Measurements from ENCODE around the gene APIP. TPM values are rescaled to one million over a fixed set of nuclear protein-coding genes. Genes with fewer than 3 reads are reported as not detected.

The APIP gene
- total RNA-seq, 1 experiment from 2014 or later = 31.3 TPM

DNA sequence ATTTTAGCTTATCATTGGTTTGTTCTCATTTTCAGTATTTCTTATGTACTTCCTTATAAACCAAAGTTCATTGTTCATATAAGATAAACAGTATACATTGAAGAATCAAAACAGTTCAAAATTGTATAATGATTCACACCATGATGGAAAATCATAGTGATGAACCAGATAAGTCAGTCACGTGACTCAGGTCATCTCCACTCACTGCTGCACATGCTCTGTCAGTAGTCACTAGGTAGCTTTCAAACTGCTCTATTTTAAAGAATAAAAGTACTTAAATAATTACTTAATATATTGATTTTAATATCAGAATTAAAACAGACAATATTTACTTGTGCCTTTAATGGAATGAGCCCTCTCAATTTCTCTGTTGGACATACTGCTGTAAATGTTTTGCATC, 37.8 kb upstream of the APIP start:
- no peak overlapping the region for H2BK5ac ChIP-seq (ENCODE audit: insufficient read length, low read length)
- H3K79me1 ChIP-seq (ENCODE audit: insufficient read depth, low read depth, low read length, poor library complexity, severe bottlenecking) = no peaks in the 10 kb centered on the region
- no peak overlapping the region for H3K4ac ChIP-seq (ENCODE audit: low read depth, low read length)
- no peaks in the 10 kb centered on the region for H3K23me2 ChIP-seq (ENCODE audit: insufficient read length, low read depth, low read length, poor library complexity, severe bottlenecking)
- H3K9me3 Mint-ChIP-seq = no peaks in the 10 kb centered on the region
- no peak overlapping the region for H4K5ac ChIP-seq (ENCODE audit: insufficient read length, low read depth, low read length)
- no peaks in the 10 kb centered on the region for H3K27me3 Mint-ChIP-seq (ENCODE audit: low read depth)
- no peak overlapping the region for H2BK15ac ChIP-seq (ENCODE audit: low read depth, low read length)
- no peak overlapping the region for H2BK20ac ChIP-seq (ENCODE audit: low read depth, low read length, poor library complexity, severe bottlenecking)
- H3K79me2 ChIP-seq (ENCODE audit: insufficient read depth, low read length) = no peaks in the 10 kb centered on the region
- no peak overlapping the region for H3K9ac ChIP-seq (ENCODE audit: extremely low read depth, insufficient read length, low read length)
- TF ChIP-seq, protein P1, sequence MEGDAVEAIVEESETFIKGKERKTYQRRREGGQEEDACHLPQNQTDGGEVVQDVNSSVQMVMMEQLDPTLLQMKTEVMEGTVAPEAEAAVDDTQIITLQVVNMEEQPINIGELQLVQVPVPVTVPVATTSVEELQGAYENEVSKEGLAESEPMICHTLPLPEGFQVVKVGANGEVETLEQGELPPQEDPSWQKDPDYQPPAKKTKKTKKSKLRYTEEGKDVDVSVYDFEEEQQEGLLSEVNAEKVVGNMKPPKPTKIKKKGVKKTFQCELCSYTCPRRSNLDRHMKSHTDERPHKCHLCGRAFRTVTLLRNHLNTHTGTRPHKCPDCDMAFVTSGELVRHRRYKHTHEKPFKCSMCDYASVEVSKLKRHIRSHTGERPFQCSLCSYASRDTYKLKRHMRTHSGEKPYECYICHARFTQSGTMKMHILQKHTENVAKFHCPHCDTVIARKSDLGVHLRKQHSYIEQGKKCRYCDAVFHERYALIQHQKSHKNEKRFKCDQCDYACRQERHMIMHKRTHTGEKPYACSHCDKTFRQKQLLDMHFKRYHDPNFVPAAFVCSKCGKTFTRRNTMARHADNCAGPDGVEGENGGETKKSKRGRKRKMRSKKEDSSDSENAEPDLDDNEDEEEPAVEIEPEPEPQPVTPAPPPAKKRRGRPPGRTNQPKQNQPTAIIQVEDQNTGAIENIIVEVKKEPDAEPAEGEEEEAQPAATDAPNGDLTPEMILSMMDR (conservative IDR thresholded peaks at IDR 0.05) = no peak
- H4K91ac ChIP-seq (ENCODE audit: insufficient read length, low read depth, low read length) = no peak overlapping the region
- H3K4me2 ChIP-seq (ENCODE audit: insufficient read depth, insufficient read length, low read length) = no peak overlapping the region
- H2BK12ac ChIP-seq (ENCODE audit: insufficient read length, low read depth, low read length) = no peak overlapping the region
- H4K20me1 ChIP-seq (ENCODE audit: control insufficient read depth, insufficient read depth, insufficient read length) = no peaks in the 10 kb centered on the region
- H2AFZ ChIP-seq (ENCODE audit: low read length) = no peak overlapping the region
- no peak overlapping the region for H3K4me3 Mint-ChIP-seq
- no peaks in the 10 kb centered on the region for H3K27me3 ChIP-seq (ENCODE audit: insufficient read depth, low read length)
- H3K23ac ChIP-seq (ENCODE audit: insufficient read length, low read depth, low read length) = no peak overlapping the region
- peaks cover 0 to 6% (median 2%) of the 10 kb centered on the region in 3 experiments; a peak in 5 of 7 replicates for H3K36me3 Mint-ChIP-seq (ENCODE audit: insufficient read depth in 1 of 3, low read depth in 3 of 3)
- no peak for DNase-seq
- no peak overlapping the region for H3K18ac ChIP-seq (ENCODE audit: insufficient read length, low read depth, low read length)
- H3K27ac ChIP-seq (ENCODE audit: insufficient read length, low read depth, low read length) = no peak overlapping the region
- no peaks in the 10 kb centered on the region for H3K9me3 ChIP-seq (ENCODE audit: control insufficient read depth, low read depth, low read length)
- H3K56ac ChIP-seq (ENCODE audit: insufficient read length, low read depth, low read length) = no peak overlapping the region
- H2AK5ac ChIP-seq (ENCODE audit: insufficient read length, low read length) = no peak overlapping the region
- peaks cover 3 to 4% of the 10 kb centered on the region in 2 experiments for H3K4me1 Mint-ChIP-seq
- H3T11ph ChIP-seq (ENCODE audit: low read length) = no peak overlapping the region
- no peaks in the 10 kb centered on the region for H3K4me1 ChIP-seq (ENCODE audit: insufficient read depth, low read length)
- H4K8ac ChIP-seq (replicated peaks; ENCODE audit: insufficient read length, low read depth, low read length) = no peak overlapping the region
- H3K27ac Mint-ChIP-seq = no peak overlapping the region
- no peak overlapping the region for H2BK120ac ChIP-seq (ENCODE audit: low read depth, low read length, poor library complexity, severe bottlenecking)
- no peak overlapping the region for H3K14ac ChIP-seq (ENCODE audit: insufficient read depth, low read length)
- no CpG with 5 or more reads among the region's 1 CpG for WGBS (ENCODE audit: extremely low coverage, insufficient read length, low lambda C conversion rate)
